Bronchial epithelial cell (primary cell): ENCODE data around the gene PTPN5. TPM values are rescaled to one million over a fixed set of nuclear protein-coding genes. Genes with fewer than 3 reads are reported as not detected.
A peak's percentile ranks its signal among the peaks of the same experiment; 100 is the strongest.

ENCODE experiments used
- DNase-seq: peaks from one replicate; pipeline ENCODE4 v3.0.0-alpha.2; 2010; ENCODE audit warnings: low read depth
- FAIRE-seq: peaks from 2 replicates; lab custom pipeline; 2011; peaks lifted over from hg19 to GRCh38; lab: Jason Lieb, UNC
- H3K27me3 ChIP-seq: 2 replicates; pipeline ENCODE4 v1.5.1; 2011; ENCODE audit warnings: low read length; ENCODE audit not compliant: control insufficient read depth, insufficient read depth
- H3K36me3 ChIP-seq: 2 replicates; pipeline ENCODE4 v1.5.1; 2011; ENCODE audit warnings: low read length; ENCODE audit not compliant: control insufficient read depth, insufficient read depth
- H3K4me3 ChIP-seq: 2 replicates; pipeline ENCODE4 v1.5.1; 2011; ENCODE audit warnings: mild to moderate bottlenecking, low read depth, low read length, control low read depth
- total RNA-seq: library from RNA; depleted of rRNA; stranded (reverse); fragments of >200 nt; gene quantifications from 2 replicates; pipeline ENCODE4 v1.2.1, GENCODE V29; 2014
- TF ChIP-seq, protein P1 (sequence below): IDR thresholded peaks from 2 replicates; pipeline ENCODE4 v1.5.1; 2011; ENCODE audit warnings: mild to moderate bottlenecking, moderate library complexity, low read length, control low read depth, inconsistent platforms; ENCODE audit not compliant: insufficient read depth, severe bottlenecking

PTPN5 gene
- total RNA-seq, 1 donor from 2014 or later, result not detected

- FAIRE-seq, result no peak
- peaks cover 2% of the 10 kb centered on the region for H3K27me3 ChIP-seq
- TF ChIP-seq, protein P1, sequence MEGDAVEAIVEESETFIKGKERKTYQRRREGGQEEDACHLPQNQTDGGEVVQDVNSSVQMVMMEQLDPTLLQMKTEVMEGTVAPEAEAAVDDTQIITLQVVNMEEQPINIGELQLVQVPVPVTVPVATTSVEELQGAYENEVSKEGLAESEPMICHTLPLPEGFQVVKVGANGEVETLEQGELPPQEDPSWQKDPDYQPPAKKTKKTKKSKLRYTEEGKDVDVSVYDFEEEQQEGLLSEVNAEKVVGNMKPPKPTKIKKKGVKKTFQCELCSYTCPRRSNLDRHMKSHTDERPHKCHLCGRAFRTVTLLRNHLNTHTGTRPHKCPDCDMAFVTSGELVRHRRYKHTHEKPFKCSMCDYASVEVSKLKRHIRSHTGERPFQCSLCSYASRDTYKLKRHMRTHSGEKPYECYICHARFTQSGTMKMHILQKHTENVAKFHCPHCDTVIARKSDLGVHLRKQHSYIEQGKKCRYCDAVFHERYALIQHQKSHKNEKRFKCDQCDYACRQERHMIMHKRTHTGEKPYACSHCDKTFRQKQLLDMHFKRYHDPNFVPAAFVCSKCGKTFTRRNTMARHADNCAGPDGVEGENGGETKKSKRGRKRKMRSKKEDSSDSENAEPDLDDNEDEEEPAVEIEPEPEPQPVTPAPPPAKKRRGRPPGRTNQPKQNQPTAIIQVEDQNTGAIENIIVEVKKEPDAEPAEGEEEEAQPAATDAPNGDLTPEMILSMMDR, result no peak
These were observed 82.2 kb downstream of the PTPN5 start for GRCh38 chr11:18709414-18709813.

GRCh38 chr11:18707811-18708340 is 83.7 kb downstream of the PTPN5 start:
- no peak for FAIRE-seq
- no peaks in the 10 kb centered on the region for H3K36me3 ChIP-seq
- peaks cover 2% of the 10 kb centered on the region for H3K27me3 ChIP-seq
- DNase-seq, result no peak
- TF ChIP-seq, protein P1, result no peak
- H3K4me3 ChIP-seq, result no peak overlapping the region

More at GRCh38 chr11:18709414-18709813, 82.2 kb downstream of the PTPN5 start:
- no peak for DNase-seq
- Histone ChIP-seq H3K4me3 (no peak overlapping the region), H3K36me3 (no peaks in the 10 kb centered on the region)

DNA sequence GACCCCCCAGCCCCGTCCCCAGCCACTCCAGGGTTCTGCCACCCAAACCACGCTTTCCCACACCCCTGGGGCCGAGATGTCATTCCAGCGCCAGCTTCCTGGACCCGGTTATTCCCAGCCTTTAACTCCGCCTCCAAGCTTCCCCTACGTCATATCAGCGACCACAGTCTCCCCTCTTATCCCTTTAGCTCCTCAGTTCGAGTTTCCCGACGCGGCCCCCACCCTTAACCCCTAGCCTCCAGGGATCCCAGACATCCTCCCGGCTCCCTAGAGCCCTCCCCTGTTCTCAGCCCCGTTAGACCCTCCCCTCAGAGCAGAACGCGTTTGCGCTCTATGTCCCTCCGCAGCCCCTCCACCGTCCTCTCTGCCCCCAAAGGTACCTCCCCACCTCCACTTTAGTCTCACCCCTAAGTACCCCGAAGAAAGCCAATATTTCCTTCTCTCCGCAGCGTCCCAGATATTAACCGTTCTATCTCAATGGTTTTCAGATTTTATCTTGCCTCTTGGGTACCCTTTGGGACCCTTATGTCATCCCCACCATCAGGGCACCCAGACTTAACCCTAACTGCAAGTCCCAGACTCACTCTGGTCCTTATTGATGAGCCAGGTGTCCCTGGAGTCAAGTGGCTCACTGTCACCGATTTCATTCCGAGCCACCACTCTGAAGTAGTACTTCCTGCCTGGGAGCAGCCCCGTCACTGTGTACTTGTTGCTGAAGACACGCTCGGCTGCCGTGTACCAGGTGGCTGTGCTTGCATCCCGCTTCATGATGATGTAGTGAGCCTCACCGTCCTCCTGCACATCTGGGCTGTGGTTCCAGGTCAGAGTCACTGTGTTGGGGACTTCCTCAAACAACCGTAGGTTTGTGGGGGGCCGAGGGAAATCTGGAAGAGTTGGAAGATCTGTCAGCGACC is 85.0 kb downstream of the PTPN5 start:
- no peaks in the 10 kb centered on the region for H3K36me3 ChIP-seq
- H3K4me3 ChIP-seq, result peak overlapping the region; percentile 52
- DNase-seq (peak; percentile 57), FAIRE-seq (peak; percentile 7)
- TF ChIP-seq, protein P1, result no peak
- H3K27me3 ChIP-seq, result peaks cover 2% of the 10 kb centered on the region

- FAIRE-seq (no peak), DNase-seq (no peak)
These were observed 85.8 kb downstream of the PTPN5 start for GRCh38 chr11:18705651-18706281.

GRCh38 chr11:18704698-18705097 is 86.9 kb downstream of the PTPN5 start:
- FAIRE-seq (no peak), DNase-seq (no peak)
- TF ChIP-seq, protein P1, result no peak
- H3K4me3 ChIP-seq, result no peak overlapping the region
- no peaks in the 10 kb centered on the region for H3K36me3 ChIP-seq
- H3K27me3 ChIP-seq, result peaks cover 2% of the 10 kb centered on the region

More at GRCh38 chr11:18705651-18706281, 85.8 kb downstream of the PTPN5 start:
- Histone ChIP-seq H3K27me3 (peaks cover 2% of the 10 kb centered on the region), H3K36me3 (no peaks in the 10 kb centered on the region), H3K4me3 (peak overlapping the region; percentile 52)
- TF ChIP-seq, protein P1, result no peak
